Stomach (tissue), 4 donors: ENCODE results near the gene ACOXL.

Experiments
- POLR2A ChIP-seq, 4 donors: fragments of 450-650 bp; IDR thresholded peaks; one replicate each; pipeline ENCODE4 v1.6.1; 2016; ENCODE audit warnings: antibody characterized with exemption in 4 of 4, control low read depth in 2 of 4, mild to moderate bottlenecking in 1 of 4, moderate library complexity in 1 of 4
- POLR2AphosphoS5 ChIP-seq, 3 donors: sonication (generic); formaldehyde crosslinking; IDR thresholded peaks; one replicate each; pipeline ENCODE4 v1.6.1; 2016; ENCODE audit warnings: antibody characterized with exemption in 3 of 3
- TF ChIP-seq, protein P1 (sequence below), 7 experiments: fragments of 450-650 bp in 4 of 7; fragments of 200-600 bp in 3 of 7; sonication (generic) in 3 of 7; IDR thresholded peaks; one replicate each; pipeline ENCODE4 v1.5.1; 2016 to 2019; ENCODE audit warnings: antibody characterized with exemption in 7 of 7, control low read depth in 2 of 7, mild to moderate bottlenecking in 1 of 7

- TF ChIP-seq, protein P1, sequence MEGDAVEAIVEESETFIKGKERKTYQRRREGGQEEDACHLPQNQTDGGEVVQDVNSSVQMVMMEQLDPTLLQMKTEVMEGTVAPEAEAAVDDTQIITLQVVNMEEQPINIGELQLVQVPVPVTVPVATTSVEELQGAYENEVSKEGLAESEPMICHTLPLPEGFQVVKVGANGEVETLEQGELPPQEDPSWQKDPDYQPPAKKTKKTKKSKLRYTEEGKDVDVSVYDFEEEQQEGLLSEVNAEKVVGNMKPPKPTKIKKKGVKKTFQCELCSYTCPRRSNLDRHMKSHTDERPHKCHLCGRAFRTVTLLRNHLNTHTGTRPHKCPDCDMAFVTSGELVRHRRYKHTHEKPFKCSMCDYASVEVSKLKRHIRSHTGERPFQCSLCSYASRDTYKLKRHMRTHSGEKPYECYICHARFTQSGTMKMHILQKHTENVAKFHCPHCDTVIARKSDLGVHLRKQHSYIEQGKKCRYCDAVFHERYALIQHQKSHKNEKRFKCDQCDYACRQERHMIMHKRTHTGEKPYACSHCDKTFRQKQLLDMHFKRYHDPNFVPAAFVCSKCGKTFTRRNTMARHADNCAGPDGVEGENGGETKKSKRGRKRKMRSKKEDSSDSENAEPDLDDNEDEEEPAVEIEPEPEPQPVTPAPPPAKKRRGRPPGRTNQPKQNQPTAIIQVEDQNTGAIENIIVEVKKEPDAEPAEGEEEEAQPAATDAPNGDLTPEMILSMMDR (IDR thresholded peaks at IDR 0.05), result no peak
- TF ChIP-seq POLR2A (IDR thresholded peaks at IDR 0.05) (no peak), POLR2AphosphoS5 (IDR thresholded peaks at IDR 0.05) (no peak)
These were observed 5.4 kb downstream of the ACOXL start for GRCh38 chr2:110737783-110738182.
